HG03045 (cell line): Measurements from ENCODE around the gene FILIP1.
A peak's percentile ranks its signal among the peaks of the same experiment; 100 is the strongest.

Source experiments
- ATAC-seq: cut with Tn5 transposase; IDR thresholded peaks from one replicate; pipeline ENCODE4 v1.9.1; 2021; ENCODE audit warnings: mild to moderate bottlenecking, moderate library complexity; ENCODE audit not compliant: unreplicated experiment

Gene FILIP1

GRCh38 chr6:75302280-75302679 is 191.3 kb downstream of the FILIP1 start:
- no peak for ATAC-seq

GRCh38 chr6:75301537-75301936 is 192.1 kb downstream of the FILIP1 start:
- ATAC-seq, result no peak

DNA sequence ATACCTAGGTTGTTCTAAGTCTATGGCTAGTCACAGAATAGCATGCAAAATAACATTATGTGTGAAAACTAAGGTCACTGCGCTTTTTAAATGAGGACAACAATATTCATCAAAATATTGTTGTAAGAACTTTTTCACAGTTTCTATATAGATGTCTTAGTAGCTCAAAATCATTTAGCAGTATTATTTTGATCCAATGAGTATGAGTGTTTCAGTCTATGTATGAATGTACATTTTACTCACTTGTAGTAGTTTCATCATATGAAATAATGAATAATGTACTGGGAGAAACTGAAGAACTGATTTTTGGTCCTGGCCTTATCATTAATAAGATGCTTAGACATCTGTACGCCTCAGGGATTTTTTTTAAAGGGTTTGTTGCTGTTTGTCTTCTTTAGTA is 192.5 kb downstream of the FILIP1 start:
- ATAC-seq, result no peak

- ATAC-seq, result no peak
Measured at GRCh38 chr6:75300531-75300855, 193.1 kb downstream of the FILIP1 start.

DNA sequence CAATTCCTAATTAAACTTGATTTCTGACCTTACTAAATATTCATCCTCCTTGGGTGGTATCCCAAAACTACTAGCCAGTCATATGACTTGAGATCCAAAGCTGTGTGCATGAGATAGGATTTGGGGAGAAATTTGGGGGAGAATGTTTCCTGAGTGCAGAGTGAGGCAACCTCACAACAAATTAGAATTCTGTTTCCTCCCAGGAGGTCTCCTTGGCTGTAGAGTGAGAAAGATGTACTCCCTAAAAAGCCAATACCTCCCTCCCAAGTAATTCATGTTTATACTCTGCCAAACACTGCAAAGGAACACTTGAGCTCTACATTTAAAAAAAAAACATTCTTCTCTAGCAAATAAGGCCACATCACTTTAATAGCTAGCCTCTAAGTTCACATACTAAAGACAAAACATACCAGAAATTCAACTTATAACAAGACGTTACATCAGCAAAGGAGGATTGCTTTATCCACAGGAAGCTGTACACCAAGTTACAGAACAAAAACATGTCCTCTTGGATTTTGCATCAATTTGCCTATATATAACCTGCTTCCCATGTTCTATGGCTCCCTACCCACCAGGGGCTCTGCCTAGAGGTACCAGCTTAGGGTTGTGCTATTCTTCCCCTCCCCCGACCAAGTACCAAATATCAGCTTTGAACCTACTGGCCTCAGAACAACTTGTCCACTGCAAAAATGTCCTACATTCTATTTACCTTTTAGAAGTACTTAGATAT is 193.6 kb downstream of the FILIP1 start:
- ATAC-seq, result no peak

DNA sequence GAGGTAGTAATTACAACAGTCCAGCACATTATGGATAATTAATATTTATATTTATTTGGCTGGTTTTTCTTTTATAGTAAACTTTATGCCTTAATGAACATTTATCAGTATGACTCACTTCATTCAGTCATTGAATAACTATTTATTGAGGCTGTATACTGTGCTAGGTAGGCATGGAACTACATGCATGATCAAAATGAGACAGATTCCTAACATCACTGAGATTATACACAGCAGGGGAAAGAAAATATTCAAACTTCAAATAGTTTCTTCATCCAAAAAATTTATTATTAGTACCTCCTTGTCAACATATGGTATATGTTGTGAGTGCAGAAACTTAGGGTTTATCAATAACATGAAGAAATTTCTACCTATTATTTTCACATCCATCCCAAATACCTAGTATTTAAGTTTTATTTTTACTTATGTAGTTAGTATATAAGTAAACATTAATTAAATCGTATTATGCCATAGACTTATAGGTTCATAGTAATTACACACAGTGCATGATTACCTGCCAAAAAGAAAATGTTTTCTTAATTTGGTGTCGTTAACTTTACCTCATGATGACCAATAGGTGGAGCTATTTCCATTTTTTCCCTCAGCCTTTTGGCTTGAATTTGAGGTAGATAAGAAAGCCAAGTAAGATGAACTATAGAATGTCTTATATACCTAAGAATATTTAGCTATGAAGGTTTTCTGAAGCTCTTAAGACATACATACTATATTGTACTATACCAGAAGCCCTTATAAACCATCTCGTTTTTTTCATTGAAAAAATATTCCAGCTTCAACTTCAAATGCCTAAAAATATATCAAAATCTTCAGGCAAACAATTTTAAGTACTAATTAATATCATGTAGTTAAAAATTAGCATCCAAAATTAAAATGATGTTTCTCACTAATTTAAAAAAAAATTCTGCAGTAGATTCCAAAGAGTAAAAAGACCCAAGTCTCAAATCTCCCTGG is 196.5 kb downstream of the FILIP1 start:
- no peak for ATAC-seq

GRCh38 chr6:75292555-75292954 is 201.0 kb downstream of the FILIP1 start:
- no peak for ATAC-seq

DNA sequence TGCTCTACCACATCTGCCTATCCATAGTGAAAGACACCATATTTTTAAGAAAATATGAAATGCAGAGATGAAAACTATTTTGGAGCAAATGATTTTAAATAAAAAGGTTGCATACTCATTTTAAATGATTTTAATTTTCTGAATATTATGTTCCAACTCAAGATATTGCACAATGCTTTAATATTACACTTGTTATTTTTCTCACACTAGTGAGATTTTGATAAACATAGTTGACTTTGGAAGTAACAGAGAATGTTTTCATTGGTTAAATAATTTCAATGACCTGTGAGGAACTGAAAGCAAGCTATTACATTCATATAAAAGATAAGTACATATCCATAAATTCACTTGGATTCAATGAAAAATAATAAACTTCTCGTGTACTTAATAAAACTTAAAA is 201.9 kb downstream of the FILIP1 start:
- no peak for ATAC-seq

GRCh38 chr6:75291331-75291730 is 202.3 kb downstream of the FILIP1 start:
- ATAC-seq, result no peak

GRCh38 chr6:75290136-75290945 is 203.3 kb downstream of the FILIP1 start:
- ATAC-seq, result no peak

GRCh38 chr6:75288023-75288422 is 205.6 kb downstream of the FILIP1 start:
- ATAC-seq, result no peak

DNA sequence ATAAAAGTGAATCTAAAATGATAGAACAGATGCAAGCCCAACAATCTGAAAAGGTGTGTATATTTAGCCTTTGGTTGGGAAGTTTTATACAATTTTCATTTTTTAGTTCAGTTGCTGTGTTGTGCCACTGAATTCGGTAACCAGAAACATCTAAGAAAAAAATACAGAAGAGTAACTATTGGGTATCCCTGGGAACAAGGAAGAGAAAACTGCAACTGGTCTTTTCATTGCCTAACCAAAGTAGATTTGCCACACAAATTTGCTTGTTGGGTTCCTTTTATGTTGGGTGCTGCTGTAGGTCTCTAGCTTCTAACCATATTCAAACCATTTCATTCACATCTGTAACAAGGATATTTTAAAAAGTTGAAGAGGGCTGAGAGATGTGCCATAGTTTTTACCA is 206.2 kb downstream of the FILIP1 start:
- ATAC-seq, result no peak

DNA sequence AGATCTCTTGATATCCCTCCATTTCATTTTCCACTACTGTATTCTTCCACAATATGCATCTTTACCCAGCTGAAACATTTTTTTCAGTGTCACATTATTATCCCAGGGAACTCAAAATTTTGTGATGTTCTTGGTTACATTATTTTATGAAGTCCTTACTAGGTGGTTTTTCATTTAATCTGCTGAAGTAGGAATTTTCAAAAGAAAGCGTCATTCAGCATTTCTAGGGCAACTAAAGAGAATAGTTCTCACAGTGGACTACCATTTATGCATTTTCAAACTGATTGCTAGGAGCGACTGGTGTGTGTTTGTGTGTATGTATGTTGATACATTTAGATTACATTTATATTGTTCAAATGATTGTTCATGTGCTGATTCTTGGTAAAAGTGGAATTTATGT is 206.6 kb downstream of the FILIP1 start:
- no peak for ATAC-seq

GRCh38 chr6:75285283-75285639 is 208.3 kb downstream of the FILIP1 start:
- ATAC-seq, result no peak

DNA sequence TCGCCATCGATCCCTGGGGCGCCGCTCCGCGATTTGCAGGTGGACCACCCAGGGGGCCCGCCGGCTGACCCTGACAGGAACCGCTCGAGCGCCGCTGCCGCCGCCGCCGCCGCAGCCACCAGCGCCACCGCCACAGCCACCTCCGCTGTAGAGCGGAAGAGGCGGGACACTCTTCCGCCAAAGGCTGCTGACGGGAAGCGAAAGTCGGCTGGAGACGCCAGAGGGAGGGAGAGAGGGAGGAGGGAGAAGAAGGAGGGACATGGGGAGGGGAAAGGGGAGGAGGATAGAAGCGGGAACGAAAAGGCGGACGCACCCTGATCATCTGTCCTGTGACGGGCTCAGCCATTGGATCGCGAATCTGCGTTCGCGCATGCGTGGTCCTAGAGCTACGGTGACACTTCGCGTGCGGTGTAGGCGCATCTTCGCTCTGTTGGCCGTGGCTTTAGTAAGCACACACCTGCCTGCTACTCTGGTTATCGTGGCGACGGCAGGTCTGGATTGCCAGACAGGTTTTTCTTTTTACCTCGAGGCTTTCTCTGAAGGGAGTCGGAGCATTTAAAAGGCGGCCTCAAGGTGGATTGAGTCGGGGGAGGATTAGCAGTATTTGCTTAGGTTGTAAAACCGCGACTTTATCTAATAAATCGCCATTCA is 208.8 kb downstream of the FILIP1 start, which contains the start of gene TMEM30A:
TMEM30A (minus strand) TSS at position 161 of the 651 bp plus-strand sequence; CDS start at position 7, 154 bp downstream.
- ATAC-seq, result peak; percentile 94

- ATAC-seq, result peak; percentile 22
Measured at GRCh38 chr6:75283907-75284631, 209.5 kb downstream of the FILIP1 start.

- no peak for ATAC-seq
Measured at GRCh38 chr6:75282706-75283105, 210.9 kb downstream of the FILIP1 start.

GRCh38 chr6:75281653-75282052 is 211.9 kb downstream of the FILIP1 start:
- ATAC-seq, result no peak

DNA sequence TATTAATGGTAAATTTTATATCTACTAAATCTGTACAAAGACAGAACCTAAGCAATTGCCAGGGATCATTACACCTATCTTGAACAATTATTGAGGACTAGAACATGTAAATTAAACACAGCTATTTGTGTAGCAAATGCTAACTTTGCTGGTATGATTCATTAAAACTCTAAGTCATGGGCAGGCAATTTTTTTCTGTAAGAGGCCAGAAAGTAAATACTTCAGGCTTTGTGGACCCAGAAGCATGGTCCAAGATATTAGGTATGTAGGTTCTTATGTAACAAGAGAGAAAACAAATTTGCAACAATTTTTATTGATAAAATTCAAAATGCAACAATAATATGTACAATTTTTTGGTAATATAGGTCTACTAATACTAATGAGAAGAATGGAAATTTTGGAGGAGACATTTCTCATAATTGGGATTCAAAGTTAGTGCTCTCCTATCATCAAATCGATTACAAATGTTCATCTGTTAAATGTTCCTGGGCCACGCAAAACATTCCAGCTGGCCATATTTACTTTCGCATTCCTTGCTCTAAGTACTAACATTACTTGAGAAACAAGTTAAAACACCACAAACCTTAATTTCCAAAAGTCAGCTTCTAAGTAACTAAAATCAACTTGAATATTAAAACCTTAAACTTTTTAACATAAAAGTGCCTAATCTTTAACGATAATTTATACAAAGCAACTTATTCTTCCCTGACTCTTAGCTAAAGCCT is 213.3 kb downstream of the FILIP1 start:
- ATAC-seq, result no peak
